Liver (tissue), 3 donors: Measurements from ENCODE around the gene DEK.
"Not testable (repeated sequence)": the region's sequence is repeated elsewhere in the genome, so short reads cannot be mapped to it uniquely, and the experiment has no call there.

Experiments
- ATF3 ChIP-seq: IDR thresholded peaks from 2 replicates; pipeline ENCODE4 v1.6.1; 2016; ENCODE audit warnings: antibody characterized with exemption
- CTCF ChIP-seq: fragments of 150-350 bp; IDR thresholded peaks from 2 replicates; pipeline ENCODE4 v1.5.1; 2017; ENCODE audit warnings: improper control_type of control experiment, low read depth, low read length; ENCODE audit not compliant: missing input control
- EGR1 ChIP-seq, 2 donors: IDR thresholded peaks; 2 replicates each; pipeline ENCODE4 v1.6.1; 2016 to 2018; ENCODE audit warnings: antibody characterized with exemption in 2 of 2, low read depth in 2 of 2
- FOXA1 ChIP-seq: IDR thresholded peaks from 2 replicates; pipeline ENCODE4 v1.6.1; 2016; ENCODE audit warnings: antibody characterized with exemption
- HNF4A ChIP-seq, 2 donors: conservative IDR thresholded peaks; 2 replicates each; pipeline ENCODE4 v1.6.1; 2016; ENCODE audit warnings: antibody characterized with exemption in 2 of 2, mild to moderate bottlenecking in 2 of 2
- HNF4G ChIP-seq: IDR thresholded peaks from 2 replicates; pipeline ENCODE4 v1.6.1; 2016; ENCODE audit warnings: antibody characterized with exemption
- JUND ChIP-seq, 2 donors: IDR thresholded peaks; 2 replicates each; pipeline ENCODE4 v1.6.1; 2016; ENCODE audit warnings: antibody characterized with exemption in 2 of 2
- MAX ChIP-seq: IDR thresholded peaks from 2 replicates; pipeline ENCODE4 v1.6.1; 2016; ENCODE audit warnings: antibody characterized with exemption
- REST ChIP-seq: IDR thresholded peaks from 2 replicates; pipeline ENCODE4 v1.6.1; 2016; ENCODE audit warnings: antibody characterized with exemption, mild to moderate bottlenecking
- RXRA ChIP-seq, 2 donors: IDR thresholded peaks; 2 replicates each; pipeline ENCODE4 v1.6.1; 2017 to 2018; ENCODE audit warnings: antibody characterized with exemption in 2 of 2, mild to moderate bottlenecking in 1 of 2
- SP1 ChIP-seq: IDR thresholded peaks from 2 replicates; pipeline ENCODE4 v1.6.1; 2018; ENCODE audit warnings: antibody characterized with exemption, mild to moderate bottlenecking
- TAF1 ChIP-seq: conservative IDR thresholded peaks from 2 replicates; pipeline ENCODE4 v1.6.1; 2016; ENCODE audit warnings: antibody characterized with exemption, mild to moderate bottlenecking
- YY1 ChIP-seq: IDR thresholded peaks from 2 replicates; pipeline ENCODE4 v1.6.1; 2016; ENCODE audit warnings: antibody characterized with exemption, mild to moderate bottlenecking
- ZBTB33 ChIP-seq: IDR thresholded peaks from 2 replicates; pipeline ENCODE4 v1.6.1; 2016; ENCODE audit warnings: antibody characterized with exemption
- donor health status: healthy.
- donor health status: healthy.

- not testable (repeated sequence) for TF ChIP-seq CTCF; ATF3; TAF1; SP1; FOXA1; REST; ZBTB33; JUND (IDR thresholded peaks at IDR 0.05); EGR1 (IDR thresholded peaks at IDR 0.05; ENCODE audit: low read depth in 2 of 2); RXRA (IDR thresholded peaks at IDR 0.05); HNF4G; MAX; YY1; HNF4A (conservative IDR thresholded peaks at IDR 0.05)
These were observed 32.5 kb downstream of the DEK start for GRCh38 chr6:18231856-18232255.
